ENCODE results near the gene LHX2.

DNA sequence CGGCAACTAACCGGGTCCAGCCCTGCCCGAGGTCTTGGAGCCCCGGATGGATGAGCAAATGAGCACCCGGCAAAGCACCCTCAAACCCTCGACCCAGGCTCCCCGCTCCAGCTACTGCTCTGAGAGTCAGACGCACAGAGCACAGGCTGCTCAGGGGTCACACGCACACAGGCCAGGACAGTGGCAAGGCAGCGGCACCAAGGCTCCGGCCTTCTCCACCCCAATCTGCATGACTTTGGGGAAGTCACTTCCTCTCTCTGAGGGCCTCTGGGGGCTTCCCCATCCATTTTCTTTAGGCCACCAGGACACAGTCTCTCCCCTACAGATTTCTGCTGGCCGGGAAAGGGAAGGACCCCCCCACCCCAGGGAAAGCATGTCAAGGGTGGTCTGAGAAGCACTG, 18.0 kb downstream of the LHX2 start:
- TF ChIP-seq, protein P1, sequence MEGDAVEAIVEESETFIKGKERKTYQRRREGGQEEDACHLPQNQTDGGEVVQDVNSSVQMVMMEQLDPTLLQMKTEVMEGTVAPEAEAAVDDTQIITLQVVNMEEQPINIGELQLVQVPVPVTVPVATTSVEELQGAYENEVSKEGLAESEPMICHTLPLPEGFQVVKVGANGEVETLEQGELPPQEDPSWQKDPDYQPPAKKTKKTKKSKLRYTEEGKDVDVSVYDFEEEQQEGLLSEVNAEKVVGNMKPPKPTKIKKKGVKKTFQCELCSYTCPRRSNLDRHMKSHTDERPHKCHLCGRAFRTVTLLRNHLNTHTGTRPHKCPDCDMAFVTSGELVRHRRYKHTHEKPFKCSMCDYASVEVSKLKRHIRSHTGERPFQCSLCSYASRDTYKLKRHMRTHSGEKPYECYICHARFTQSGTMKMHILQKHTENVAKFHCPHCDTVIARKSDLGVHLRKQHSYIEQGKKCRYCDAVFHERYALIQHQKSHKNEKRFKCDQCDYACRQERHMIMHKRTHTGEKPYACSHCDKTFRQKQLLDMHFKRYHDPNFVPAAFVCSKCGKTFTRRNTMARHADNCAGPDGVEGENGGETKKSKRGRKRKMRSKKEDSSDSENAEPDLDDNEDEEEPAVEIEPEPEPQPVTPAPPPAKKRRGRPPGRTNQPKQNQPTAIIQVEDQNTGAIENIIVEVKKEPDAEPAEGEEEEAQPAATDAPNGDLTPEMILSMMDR (IDR thresholded peaks at IDR 0.05) = no peak
- TF ChIP-seq POLR2A (IDR thresholded peaks at IDR 0.05) = no peak
